K562 (cell line): ENCODE results near the gene NPAS3. TPM values are rescaled to one million over a fixed set of nuclear protein-coding genes. Genes with fewer than 3 reads are reported as not detected.

Experiments used
- ATAC-seq: fragments of 200-7000 bp; cut with Tn5 transposase; 3 replicates; pipeline ENCODE4 v1.9.1; 2020; ENCODE audit warnings: moderate library complexity
- BruUV-seq: library from RNA; stranded (reverse); fragments of 400-500 nt; replicated peaks from 2 replicates; lab custom pipeline; 2021; lab: Mats Ljungman, UMichigan
- CTCF ChIA-PET: fragments of 300-600 bp; formaldehyde crosslinking; extraction: SDS; loops from one replicate; lab custom pipeline; 2021; ENCODE audit warnings: low intra/inter-chr PET ratio; lab: Yijun Ruan, JAX
- POLR2A ChIA-PET: fragments of 300-600, 350-650 bp; sonication (Branson Sonifier 250); formaldehyde crosslinking; extraction: SDS; loops from one replicate; lab custom pipeline; 2021; ENCODE audit warnings: antibody characterized with exemption, inconsistent platforms; lab: Yijun Ruan, JAX
- DNase-seq, 4 experiments: peaks; one replicate each; pipeline versions ENCODE4 v3.0.0 to v3.0.0-alpha.2; 2011 to 2018; ENCODE audit warnings: low spot score in 3 of 4, mixed read lengths in 3 of 4; ENCODE audit errors: extremely low read depth in 1 of 4
- FAIRE-seq: peaks from 2 replicates; lab custom pipeline; 2011; peaks lifted over from hg19 to GRCh38; lab: Jason Lieb, UNC
- H2AFZ ChIP-seq: 2 replicates; pipeline ENCODE4 v1.6.0; 2011; ENCODE audit warnings: low read depth, low read length, control low read depth, inconsistent platforms
- H3K27ac ChIP-seq: fragments of 200-600 bp; 3 replicates; pipeline ENCODE4 v1.8.0; 2011; ENCODE audit warnings: low read depth, mild to moderate bottlenecking, control low read depth, inconsistent platforms, low read length, moderate library complexity, mixed read lengths; ENCODE audit errors: extremely low read depth
- H3K27me3 ChIP-seq, 2 experiments: fragments of 300-600 bp in 1 of 2; 2 replicates in 1 of 2; 3 replicates in 1 of 2; pipeline versions ENCODE4 v1.6.0 to v1.8.0; 2011; ENCODE audit warnings: inconsistent platforms in 2 of 2, low read length in 2 of 2, mild to moderate bottlenecking in 1 of 2, mixed read lengths in 1 of 2, moderate library complexity in 1 of 2; ENCODE audit not compliant: control insufficient read depth in 2 of 2, insufficient read depth in 2 of 2
- H3K36me3 ChIP-seq: fragments of 300-600 bp; 3 replicates; pipeline ENCODE4 v1.8.0; 2011; ENCODE audit warnings: mild to moderate bottlenecking, low read length, inconsistent platforms; ENCODE audit not compliant: control insufficient read depth, insufficient read depth
- H3K4me1 ChIP-seq, 2 experiments: fragments of 200-600 bp in 1 of 2; replicated peaks in 1 of 2; 2 replicates in 1 of 2; 3 replicates in 1 of 2; pipeline versions ENCODE4 v1.5.1 to v1.8.0; 2011; ENCODE audit warnings: inconsistent platforms in 2 of 2, low read length in 2 of 2, mild to moderate bottlenecking in 1 of 2, mixed read lengths in 1 of 2, moderate library complexity in 1 of 2; ENCODE audit not compliant: control insufficient read depth in 2 of 2, insufficient read depth in 2 of 2
- H3K4me2 ChIP-seq: 2 replicates; pipeline ENCODE4 v1.6.1; 2011; ENCODE audit warnings: low read length, control low read depth, inconsistent platforms, mixed read lengths; ENCODE audit not compliant: insufficient read depth
- H3K4me3 ChIP-seq: fragments of 200-600 bp; sonication (generic), shearing (Covaris generic); 2 replicates; pipeline ENCODE4 v1.5.1; 2016; ENCODE audit warnings: control low read depth, inconsistent platforms
- H3K79me2 ChIP-seq: fragments of 200-600 bp; 3 replicates; pipeline ENCODE4 v1.8.0; 2011; ENCODE audit warnings: low read length, inconsistent platforms; ENCODE audit not compliant: control insufficient read depth, insufficient read depth
- H3K9ac ChIP-seq, 2 experiments: 2 replicates each; pipeline versions ENCODE4 v1.6.0 to v1.6.1; 2011; ENCODE audit warnings: low read depth in 2 of 2, low read length in 2 of 2, control low read depth in 1 of 2, inconsistent platforms in 1 of 2, mild to moderate bottlenecking in 1 of 2, mixed read lengths in 1 of 2; ENCODE audit not compliant: insufficient read depth in 1 of 2
- H3K9me1 ChIP-seq: one replicate; pipeline ENCODE4 v1.6.0; 2011; ENCODE audit warnings: inconsistent platforms, mild to moderate bottlenecking, low read length, moderate library complexity; ENCODE audit not compliant: control insufficient read depth, insufficient read depth
- H3K9me3 ChIP-seq: replicated peaks from 2 replicates; pipeline ENCODE4 v1.5.1; 2011; ENCODE audit warnings: low read depth, low read length, inconsistent platforms; ENCODE audit not compliant: control insufficient read depth, insufficient read depth
- H4K20me1 ChIP-seq: replicated peaks from 2 replicates; pipeline ENCODE4 v1.6.1; 2011; ENCODE audit warnings: low read length, inconsistent platforms, mixed read lengths; ENCODE audit not compliant: control insufficient read depth, insufficient read depth
- CREM ChIP-seq: IDR thresholded peaks from 2 replicates; pipeline ENCODE4 v1.6.1; 2014; ENCODE audit warnings: antibody characterized with exemption, low read depth
- FOXJ2 ChIP-seq: fragments of 200-800 bp; sonication (Bioruptor generic); IDR thresholded peaks from 2 replicates; pipeline ENCODE4 v1.6.1; 2016; ENCODE audit warnings: missing genetic modification characterization, missing compliant biosample characterization
- FOXP1 ChIP-seq: sonication (generic); formaldehyde crosslinking; IDR thresholded peaks from 2 replicates; pipeline ENCODE4 v1.8.0; 2022; ENCODE audit warnings: mild to moderate bottlenecking, missing genetic modification reagents
- JUN ChIP-seq, 2 experiments: sonication (generic) in 1 of 2; formaldehyde crosslinking in 1 of 2; IDR thresholded peaks; 2 replicates each; pipeline versions ENCODE4 v1.6.1 to v1.8.0; 2012 to 2022; ENCODE audit warnings: borderline replicate concordance in 2 of 2, mild to moderate bottlenecking in 2 of 2, improper control_type of control experiment in 1 of 2, low read depth in 1 of 2, low read length in 1 of 2, missing genetic modification reagents in 1 of 2
- RBM39 ChIP-seq: fragments of 200-400 bp; formaldehyde crosslinking; optimal IDR thresholded peaks from 2 replicates; pipeline ENCODE3; 2018; ENCODE audit warnings: low read depth, low read length
- SLC30A9 ChIP-seq: fragments of 250-450 bp; sonication (Bioruptor Pico); IDR thresholded peaks from 2 replicates; pipeline ENCODE4 v1.8.0; 2022; ENCODE audit warnings: mild to moderate bottlenecking, moderate library complexity
- SREBF1 ChIP-seq: fragments of 150-350 bp; IDR thresholded peaks from 2 replicates; pipeline ENCODE4 v1.6.1; 2014; ENCODE audit warnings: antibody characterized with exemption, low read depth, low read length, borderline replicate concordance
- U2AF1 ChIP-seq: fragments of 200-400 bp; formaldehyde crosslinking; optimal IDR thresholded peaks from 2 replicates; pipeline ENCODE3; 2017; ENCODE audit warnings: mild to moderate bottlenecking, low read depth, low read length, moderate library complexity
- WHSC1 ChIP-seq: IDR thresholded peaks from one replicate; pipeline ENCODE4 v1.6.1; 2012; ENCODE audit warnings: low read length, control low read depth, inconsistent platforms
- ZNF436 ChIP-seq: fragments of 250-450, 450-650 bp; sonication (Bioruptor Pico); formaldehyde crosslinking; IDR thresholded peaks from 2 replicates; pipeline ENCODE4 v1.7.0; 2020; ENCODE audit warnings: mild to moderate bottlenecking
- ZNF583 ChIP-seq: fragments of 250-450 bp; sonication (Bioruptor Pico); IDR thresholded peaks from 2 replicates; pipeline ENCODE4 v1.4.0; 2020
- ZNF644 ChIP-seq: fragments of 200-800 bp; sonication (Bioruptor generic); IDR thresholded peaks from 2 replicates; pipeline ENCODE4 v1.6.1; 2016; ENCODE audit warnings: low read depth, missing genetic modification characterization, missing compliant biosample characterization
- ZNF696 ChIP-seq: fragments of 250-450 bp; sonication (Bioruptor Pico); conservative IDR thresholded peaks from 2 replicates; pipeline ENCODE4 v1.4.0; 2020; ENCODE audit warnings: mild to moderate bottlenecking, moderate library complexity
- WGBS: fragments of 100-300 bp; shearing (Covaris generic); methylation state at CpG from one replicate; pipeline ENCODE4 v1.1.6; 2016; ENCODE audit warnings: low coverage, mixed read lengths; ENCODE audit not compliant: insufficient coverage; ENCODE audit errors: missing lambda C conversion rate; 5-methylcytosine and 5-hydroxymethylcytosine counted together
- in situ Hi-C: fragments of 300-500 bp; cut with MboI; formaldehyde crosslinking; loops from 4 replicates; pipeline ENCODE4 v1.15.0; 2018; ENCODE audit warnings: inconsistent platforms, mixed read lengths
- intact Hi-C: fragments of 100-400 bp; cut with micrococcal nuclease; formaldehyde crosslinking; loops from 2 replicates; pipeline ENCODE4 v1.14.2; 2022
- polyA plus RNA-seq, 8 experiments: library from polyadenylated mRNA; depleted of rRNA in 4 of 8; stranded (reverse) in 5 of 8; unstranded in 3 of 8; fragments of >200 nt; fragmentation: Nextera tagmentation in 2 of 8; fragmentation: Illumina TruSeq in 1 of 8; extraction: Ambion mirVana in 2 of 8; extraction: Trizol in 1 of 8; gene quantifications; 2 replicates each; pipeline versions ENCODE4 v1.2.1 to v1.2.3, GENCODE V29; 2011 to 2014; ENCODE audit warnings: inconsistent platforms in 1 of 8, missing spikeins in 1 of 8
- total RNA-seq, 7 experiments: library from RNA; depleted of rRNA in 6 of 7; stranded (reverse); fragments of >200 nt in 6 of 7; fragmentation: Illumina TruSeq in 2 of 7; extraction: Trizol in 2 of 7; gene quantifications; 2 replicates each; pipeline versions ENCODE4 v1.2.1 to v1.2.3, GENCODE V29; 2011 to 2021; ENCODE audit warnings: low replicate concordance in 1 of 7
- TF ChIP-seq, protein P1 (sequence below): fragments of 450-650 bp; IDR thresholded peaks from 2 replicates; pipeline ENCODE4 v1.7.0; 2016; ENCODE audit warnings: borderline replicate concordance
- TF ChIP-seq, protein P2 (sequence below): sonication (generic); formaldehyde crosslinking; IDR thresholded peaks from 2 replicates; pipeline ENCODE4 v1.8.1; 2023; ENCODE audit warnings: mild to moderate bottlenecking, missing genetic modification reagents
- TF ChIP-seq, protein P3 (sequence below): fragments of 250-450 bp; sonication (Bioruptor Pico); IDR thresholded peaks from 2 replicates; pipeline ENCODE4 v1.5.0; 2021; ENCODE audit warnings: mild to moderate bottlenecking, moderate library complexity

The NPAS3 gene
- total and polyA plus RNA-seq, 9 of the 15 experiments (the other 6 are each of a cell fraction or from before 2014, with no cell fraction given) = 0.04 TPM; not detected in 8

GRCh38 chr14:33596211-33597080 is 657.8 kb downstream of the NPAS3 start:
- no peaks in the 10 kb centered on the region for H3K36me3 ChIP-seq
- H3K4me3 ChIP-seq = no peak overlapping the region
- FAIRE-seq = no peak
- intact Hi-C loops (no loop called here), in situ Hi-C loops (no loop called here)
- no peak overlapping the region for H3K4me2 ChIP-seq
- no peaks in the 10 kb centered on the region for H4K20me1 ChIP-seq
- H3K79me2 ChIP-seq = no peaks in the 10 kb centered on the region
- DNase-seq = no peak
- no peak for ATAC-seq
- 26% methylated on average over 8 of the region's 8 CpGs for WGBS
- POLR2A ChIA-PET = no interaction called here
- no peaks in the 10 kb centered on the region for H3K9me3 ChIP-seq
- H3K9ac ChIP-seq = no peak overlapping the region
- H3K9me1 ChIP-seq = no peaks in the 10 kb centered on the region
- H2AFZ ChIP-seq = no peak overlapping the region
- CTCF ChIA-PET = no interaction called here
- no peaks in the 10 kb centered on the region for H3K4me1 ChIP-seq
- BruUV-seq = no TSS peak
- no peak overlapping the region for H3K27ac ChIP-seq
- H3K27me3 ChIP-seq = no peaks in the 10 kb centered on the region
- TF ChIP-seq WHSC1 = no peak
- no peak for TF ChIP-seq SLC30A9
- no peak for TF ChIP-seq CREM
- no peak for TF ChIP-seq ZNF644
- TF ChIP-seq, protein P1, sequence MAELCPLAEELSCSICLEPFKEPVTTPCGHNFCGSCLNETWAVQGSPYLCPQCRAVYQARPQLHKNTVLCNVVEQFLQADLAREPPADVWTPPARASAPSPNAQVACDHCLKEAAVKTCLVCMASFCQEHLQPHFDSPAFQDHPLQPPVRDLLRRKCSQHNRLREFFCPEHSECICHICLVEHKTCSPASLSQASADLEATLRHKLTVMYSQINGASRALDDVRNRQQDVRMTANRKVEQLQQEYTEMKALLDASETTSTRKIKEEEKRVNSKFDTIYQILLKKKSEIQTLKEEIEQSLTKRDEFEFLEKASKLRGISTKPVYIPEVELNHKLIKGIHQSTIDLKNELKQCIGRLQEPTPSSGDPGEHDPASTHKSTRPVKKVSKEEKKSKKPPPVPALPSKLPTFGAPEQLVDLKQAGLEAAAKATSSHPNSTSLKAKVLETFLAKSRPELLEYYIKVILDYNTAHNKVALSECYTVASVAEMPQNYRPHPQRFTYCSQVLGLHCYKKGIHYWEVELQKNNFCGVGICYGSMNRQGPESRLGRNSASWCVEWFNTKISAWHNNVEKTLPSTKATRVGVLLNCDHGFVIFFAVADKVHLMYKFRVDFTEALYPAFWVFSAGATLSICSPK = no peak
- TF ChIP-seq, protein P2, sequence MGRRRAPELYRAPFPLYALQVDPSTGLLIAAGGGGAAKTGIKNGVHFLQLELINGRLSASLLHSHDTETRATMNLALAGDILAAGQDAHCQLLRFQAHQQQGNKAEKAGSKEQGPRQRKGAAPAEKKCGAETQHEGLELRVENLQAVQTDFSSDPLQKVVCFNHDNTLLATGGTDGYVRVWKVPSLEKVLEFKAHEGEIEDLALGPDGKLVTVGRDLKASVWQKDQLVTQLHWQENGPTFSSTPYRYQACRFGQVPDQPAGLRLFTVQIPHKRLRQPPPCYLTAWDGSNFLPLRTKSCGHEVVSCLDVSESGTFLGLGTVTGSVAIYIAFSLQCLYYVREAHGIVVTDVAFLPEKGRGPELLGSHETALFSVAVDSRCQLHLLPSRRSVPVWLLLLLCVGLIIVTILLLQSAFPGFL (CRISPR knock-in tag) = no peak
- no peak for TF ChIP-seq FOXP1 (CRISPR knock-in tag)
- TF ChIP-seq ZNF583 (CRISPR knock-in tag) = no peak
- TF ChIP-seq JUN (IDR thresholded peaks at IDR 0.05; ENCODE audit: borderline replicate concordance, low read depth, low read length) = no peak
- no peak for TF ChIP-seq JUN (CRISPR knock-in tag; IDR thresholded peaks at IDR 0.05; ENCODE audit: borderline replicate concordance)
- TF ChIP-seq SREBF1 = no peak
- no peak for TF ChIP-seq RBM39
- no peak for TF ChIP-seq ZNF696
- TF ChIP-seq, protein P3, sequence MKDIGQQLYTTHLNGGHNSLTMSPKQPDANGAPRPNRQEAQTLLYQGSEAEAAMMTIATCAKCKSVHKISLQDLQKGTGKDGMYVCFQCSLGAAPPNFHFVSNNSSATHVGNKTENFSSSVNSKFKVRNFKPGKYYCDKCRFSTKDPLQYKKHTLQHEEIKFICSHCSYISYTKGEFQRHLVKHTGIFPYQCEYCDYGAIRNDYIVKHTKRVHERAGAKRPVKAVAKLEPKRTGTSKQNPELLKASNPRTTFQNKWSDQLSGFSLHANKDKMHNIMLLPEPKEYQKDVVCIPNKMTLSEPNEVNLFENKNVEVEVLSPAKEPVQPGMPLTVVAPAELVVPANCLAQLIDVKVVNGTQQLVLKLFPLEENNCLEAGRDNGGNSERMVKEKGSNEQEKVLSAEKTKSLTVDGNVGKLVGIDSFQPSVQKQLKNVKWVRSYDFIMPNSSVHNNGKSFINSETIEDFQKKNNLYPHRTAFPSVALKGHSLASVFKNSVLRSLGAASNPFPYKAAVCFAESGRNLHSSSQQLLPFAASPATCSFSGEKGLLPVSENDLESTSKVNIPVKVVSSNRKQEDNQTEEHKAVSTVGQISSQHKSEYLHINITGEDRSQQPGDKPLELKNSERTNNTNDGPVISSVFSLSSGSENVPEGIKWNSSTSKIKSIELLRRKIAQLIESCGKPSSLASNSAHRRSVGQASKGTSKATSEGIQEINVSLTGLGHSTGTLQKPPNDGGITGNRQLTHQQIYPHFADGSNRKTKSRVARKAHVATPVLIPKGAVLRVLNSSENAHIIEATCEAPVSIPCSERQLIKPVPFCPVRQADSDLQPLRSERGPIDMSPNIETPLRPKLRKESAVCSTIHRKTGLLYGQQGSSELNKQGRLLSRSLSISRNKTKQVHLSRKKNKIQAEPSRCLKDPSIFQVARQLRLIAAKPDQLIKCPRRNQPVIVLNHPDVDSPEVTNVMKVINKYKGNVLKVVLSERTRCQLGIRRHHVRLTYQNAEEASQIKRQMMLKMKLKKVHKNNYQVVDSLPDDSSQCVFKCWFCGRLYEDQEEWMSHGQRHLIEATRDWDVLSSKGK (CRISPR knock-in tag) = no peak
- TF ChIP-seq U2AF1 = no peak
- no peak for TF ChIP-seq ZNF436 (CRISPR knock-in tag)
- TF ChIP-seq FOXJ2 (tag) = no peak
